ENCODE data around the gene SOX11. TPM values are rescaled to one million over a fixed set of nuclear protein-coding genes. Genes with fewer than 3 reads are reported as not detected.
A peak's percentile ranks its signal among the peaks of the same experiment; 100 is the strongest.
"Not testable (repeated sequence)": the region's sequence is repeated elsewhere in the genome, so short reads cannot be mapped to it uniquely, and the experiment has no call there.

SOX11 gene
- total RNA-seq, 1 donor from 2014 or later = 31.6 TPM

GRCh38 chr2:5664278-5664681, 27.9 kb upstream of the SOX11 start:
- Mint-ChIP-seq H3K4me3 (ENCODE audit: unreplicated experiment) (no peak overlapping the region), H3K4me1 (ENCODE audit: low read depth) (no peaks in the 10 kb centered on the region), H3K36me3 (ENCODE audit: low read depth) (no peaks in the 10 kb centered on the region), H3K9me3 (ENCODE audit: low read depth) (peaks cover 3% of the 10 kb centered on the region), H3K27ac (ENCODE audit: unreplicated experiment) (no peak overlapping the region), H3K27me3 (ENCODE audit: low read depth) (no peaks in the 10 kb centered on the region)
- DNase-seq (ENCODE audit: low spot score) = no peak
- no peak for TF ChIP-seq CTCF (IDR thresholded peaks at IDR 0.05)

- Mint-ChIP-seq H3K27ac (ENCODE audit: unreplicated experiment) (no peak overlapping the region), H3K4me1 (ENCODE audit: low read depth) (no peaks in the 10 kb centered on the region), H3K36me3 (ENCODE audit: low read depth) (no peaks in the 10 kb centered on the region), H3K9me3 (ENCODE audit: low read depth) (peaks cover 3% of the 10 kb centered on the region), H3K4me3 (ENCODE audit: unreplicated experiment) (no peak overlapping the region), H3K27me3 (ENCODE audit: low read depth) (no peaks in the 10 kb centered on the region)
- DNase-seq (ENCODE audit: low spot score) = no peak
- no peak for TF ChIP-seq CTCF (IDR thresholded peaks at IDR 0.05)
These were observed 27.1 kb upstream of the SOX11 start for GRCh38 chr2:5665066-5665465.

GRCh38 chr2:5666798-5667197, 25.4 kb upstream of the SOX11 start:
- H3K4me3 Mint-ChIP-seq (ENCODE audit: unreplicated experiment) = no peak overlapping the region
- no peaks in the 10 kb centered on the region for H3K27me3 Mint-ChIP-seq (ENCODE audit: low read depth)
- no peak for TF ChIP-seq CTCF (IDR thresholded peaks at IDR 0.05)
- H3K27ac Mint-ChIP-seq (ENCODE audit: unreplicated experiment) = no peak overlapping the region
- no peak for DNase-seq (ENCODE audit: low spot score)
- H3K9me3 Mint-ChIP-seq (ENCODE audit: low read depth) = no peaks in the 10 kb centered on the region
- H3K4me1 Mint-ChIP-seq (ENCODE audit: low read depth) = no peaks in the 10 kb centered on the region
- H3K36me3 Mint-ChIP-seq (ENCODE audit: low read depth) = no peaks in the 10 kb centered on the region

- H3K36me3 Mint-ChIP-seq (ENCODE audit: low read depth); H3K4me1 Mint-ChIP-seq (ENCODE audit: low read depth); DNase-seq (ENCODE audit: low spot score); H3K4me3 Mint-ChIP-seq (ENCODE audit: unreplicated experiment); H3K27ac Mint-ChIP-seq (ENCODE audit: unreplicated experiment); H3K27me3 Mint-ChIP-seq (ENCODE audit: low read depth); H3K9me3 Mint-ChIP-seq (ENCODE audit: low read depth): not testable (repeated sequence)
These were observed 24.5 kb upstream of the SOX11 start for GRCh38 chr2:5667655-5668054.

GRCh38 chr2:5668682-5669250, 23.4 kb upstream of the SOX11 start:
- Mint-ChIP-seq H3K36me3 (ENCODE audit: low read depth) (no peaks in the 10 kb centered on the region), H3K9me3 (ENCODE audit: low read depth) (no peaks in the 10 kb centered on the region), H3K27ac (ENCODE audit: unreplicated experiment) (no peak overlapping the region), H3K27me3 (ENCODE audit: low read depth) (no peaks in the 10 kb centered on the region), H3K4me1 (ENCODE audit: low read depth) (peaks cover 6% of the 10 kb centered on the region), H3K4me3 (ENCODE audit: unreplicated experiment) (no peak overlapping the region)
- no peak for TF ChIP-seq CTCF (IDR thresholded peaks at IDR 0.05)
- DNase-seq (ENCODE audit: low spot score) = no peak

- H3K4me1 Mint-ChIP-seq (ENCODE audit: low read depth) = peaks cover 30% of the 10 kb centered on the region
- no peak for DNase-seq (ENCODE audit: low spot score)
- TF ChIP-seq CTCF (IDR thresholded peaks at IDR 0.05) = no peak
- no peaks in the 10 kb centered on the region for H3K27me3 Mint-ChIP-seq (ENCODE audit: low read depth)
- peak overlapping the region; percentile 72 for H3K4me3 Mint-ChIP-seq (ENCODE audit: unreplicated experiment)
- peak overlapping the region; percentile 30 for H3K27ac Mint-ChIP-seq (ENCODE audit: unreplicated experiment)
- no peaks in the 10 kb centered on the region for H3K9me3 Mint-ChIP-seq (ENCODE audit: low read depth)
- H3K36me3 Mint-ChIP-seq (ENCODE audit: low read depth) = no peaks in the 10 kb centered on the region
These were observed 19.4 kb upstream of the SOX11 start for GRCh38 chr2:5672749-5673144.

Data from chondrocyte (in vitro differentiated cells).